Osteoblast (primary cell): ENCODE measurements around the gene CRADD. TPM values are rescaled to one million over a fixed set of nuclear protein-coding genes. Genes with fewer than 3 reads are reported as not detected.

ENCODE experiments used
- DNase-seq: peaks from one replicate; pipeline ENCODE4 v3.0.0; 2011; ENCODE audit warnings: low spot score, mixed read lengths; ENCODE audit not compliant: insufficient read length; ENCODE audit errors: missing footprints
- H2AFZ ChIP-seq: 2 replicates; pipeline ENCODE4 v1.6.0; 2011; ENCODE audit warnings: mild to moderate bottlenecking, low read length
- H3K27ac ChIP-seq: 2 replicates; pipeline ENCODE4 v1.5.1; 2011; ENCODE audit warnings: mild to moderate bottlenecking, low read depth, low read length, moderate library complexity
- H3K27me3 ChIP-seq: 2 replicates; pipeline ENCODE4 v1.6.0; 2012; ENCODE audit warnings: mild to moderate bottlenecking, control low read depth, inconsistent platforms, low read length, moderate library complexity; ENCODE audit not compliant: insufficient read depth
- H3K36me3 ChIP-seq: 2 replicates; pipeline ENCODE4 v1.5.1; 2011; ENCODE audit warnings: mild to moderate bottlenecking, low read length, control low read depth, moderate library complexity; ENCODE audit not compliant: insufficient read depth
- H3K4me1 ChIP-seq: 2 replicates; pipeline ENCODE4 v1.5.1; 2011; ENCODE audit warnings: mild to moderate bottlenecking, low read length, control low read depth, moderate library complexity; ENCODE audit not compliant: insufficient read depth
- H3K4me2 ChIP-seq: 2 replicates; pipeline ENCODE4 v1.6.0; 2011; ENCODE audit warnings: mild to moderate bottlenecking, low read length; ENCODE audit not compliant: insufficient read depth
- H3K4me3 ChIP-seq: fragments of 200-600 bp; sonication (generic); 3 replicates; pipeline ENCODE4 v1.5.1; 2012; ENCODE audit warnings: mild to moderate bottlenecking, low read length, inconsistent platforms; ENCODE audit not compliant: insufficient read depth
- H3K79me2 ChIP-seq: 2 replicates; pipeline ENCODE4 v1.6.0; 2012; ENCODE audit warnings: mild to moderate bottlenecking, low read length, control low read depth, inconsistent platforms; ENCODE audit not compliant: insufficient read depth
- H3K9me3 ChIP-seq: 2 replicates; pipeline ENCODE4 v1.5.1; 2011; ENCODE audit warnings: low read depth, low read length, control low read depth
- H4K20me1 ChIP-seq: 2 replicates; pipeline ENCODE4 v1.6.0; 2012; ENCODE audit warnings: mild to moderate bottlenecking, low read length, control low read depth; ENCODE audit not compliant: insufficient read depth
- total RNA-seq: library from RNA; depleted of rRNA; stranded (reverse); fragments of >200 nt; gene quantifications from 2 replicates; pipeline ENCODE4 v1.2.3, GENCODE V29; 2012
- TF ChIP-seq, protein P1 (sequence below): IDR thresholded peaks from 2 replicates; pipeline ENCODE4 v1.5.1; 2011; ENCODE audit warnings: mild to moderate bottlenecking, low read depth, low read length, moderate library complexity; ENCODE audit errors: extremely low read depth

The CRADD gene
- total RNA-seq, 1 donor: 15.6 TPM

DNA sequence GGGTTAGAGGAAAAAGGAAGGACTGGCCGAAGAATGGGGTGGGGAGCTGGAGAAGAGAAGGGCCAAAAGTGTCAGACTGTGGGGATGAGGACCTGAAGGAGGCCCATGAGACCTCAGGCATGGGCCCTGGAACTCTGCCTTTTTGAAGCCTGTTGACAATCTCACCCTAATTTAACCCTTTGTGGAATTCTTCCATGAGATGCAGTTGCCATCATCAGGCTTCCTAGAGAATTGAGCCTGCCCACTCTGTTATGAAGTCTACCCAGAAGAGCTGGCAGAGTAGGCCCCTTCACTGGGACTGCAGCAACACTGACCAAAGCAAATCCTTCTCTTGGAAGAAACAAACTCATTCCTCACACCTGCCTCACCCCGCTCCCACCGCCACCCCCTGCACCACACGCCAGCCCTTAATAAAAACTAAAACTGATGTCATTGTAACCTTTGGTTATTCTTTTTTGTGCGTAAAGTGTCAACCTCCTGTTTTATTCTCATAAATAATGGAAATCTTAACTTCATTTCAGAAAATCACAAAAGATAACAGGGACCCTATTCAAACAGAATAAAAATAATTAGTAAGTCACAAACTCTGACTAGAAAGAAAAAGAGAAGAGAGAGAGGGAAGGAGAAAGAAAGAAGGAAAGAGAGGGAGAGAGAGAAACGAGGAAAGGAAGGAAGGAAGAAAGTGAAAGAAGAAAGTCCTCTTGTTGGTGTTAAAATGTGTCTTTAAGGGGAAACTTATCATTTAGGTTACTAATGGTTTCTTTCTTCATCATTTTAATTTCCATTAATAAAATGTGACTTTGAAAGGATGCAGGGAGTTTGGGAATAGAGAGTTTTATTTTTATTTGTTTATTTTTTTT, 61.3 kb downstream of the CRADD start:
- DNase-seq: no peak
- peaks cover 32% of the 10 kb centered on the region for H3K4me1 ChIP-seq
- peak overlapping the region; percentile 65 for H2AFZ ChIP-seq
- H3K27me3 ChIP-seq: no peaks in the 10 kb centered on the region
- H3K36me3 ChIP-seq: no peaks in the 10 kb centered on the region
- H3K79me2 ChIP-seq: peaks cover 4% of the 10 kb centered on the region
- no peaks in the 10 kb centered on the region for H3K9me3 ChIP-seq
- peak overlapping the region; percentile 11 for H3K4me3 ChIP-seq
- H3K4me2 ChIP-seq: peak overlapping the region; percentile 95
- peak overlapping the region; percentile 90 for H3K27ac ChIP-seq
- no peaks in the 10 kb centered on the region for H4K20me1 ChIP-seq
- TF ChIP-seq, protein P1, sequence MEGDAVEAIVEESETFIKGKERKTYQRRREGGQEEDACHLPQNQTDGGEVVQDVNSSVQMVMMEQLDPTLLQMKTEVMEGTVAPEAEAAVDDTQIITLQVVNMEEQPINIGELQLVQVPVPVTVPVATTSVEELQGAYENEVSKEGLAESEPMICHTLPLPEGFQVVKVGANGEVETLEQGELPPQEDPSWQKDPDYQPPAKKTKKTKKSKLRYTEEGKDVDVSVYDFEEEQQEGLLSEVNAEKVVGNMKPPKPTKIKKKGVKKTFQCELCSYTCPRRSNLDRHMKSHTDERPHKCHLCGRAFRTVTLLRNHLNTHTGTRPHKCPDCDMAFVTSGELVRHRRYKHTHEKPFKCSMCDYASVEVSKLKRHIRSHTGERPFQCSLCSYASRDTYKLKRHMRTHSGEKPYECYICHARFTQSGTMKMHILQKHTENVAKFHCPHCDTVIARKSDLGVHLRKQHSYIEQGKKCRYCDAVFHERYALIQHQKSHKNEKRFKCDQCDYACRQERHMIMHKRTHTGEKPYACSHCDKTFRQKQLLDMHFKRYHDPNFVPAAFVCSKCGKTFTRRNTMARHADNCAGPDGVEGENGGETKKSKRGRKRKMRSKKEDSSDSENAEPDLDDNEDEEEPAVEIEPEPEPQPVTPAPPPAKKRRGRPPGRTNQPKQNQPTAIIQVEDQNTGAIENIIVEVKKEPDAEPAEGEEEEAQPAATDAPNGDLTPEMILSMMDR: no peak

DNA sequence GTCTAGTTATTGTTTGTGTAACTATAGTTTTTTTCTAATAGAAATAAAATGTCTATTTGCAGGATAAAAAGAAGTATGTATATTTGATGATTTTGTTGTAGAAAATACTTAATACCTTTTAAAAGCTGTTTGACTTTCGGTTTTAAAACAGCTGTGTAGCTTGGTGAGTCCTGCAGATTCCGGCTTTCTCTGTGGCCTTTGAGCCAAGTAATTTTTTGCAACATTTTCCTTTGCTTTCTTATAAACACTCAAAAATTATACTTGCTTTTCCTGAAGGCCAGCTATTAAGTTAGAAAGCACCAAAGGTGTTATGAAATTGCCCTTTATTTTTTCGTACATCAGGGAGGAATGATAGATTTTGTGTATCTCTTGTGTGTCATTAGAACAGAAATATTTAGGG, 63.6 kb downstream of the CRADD start:
- Histone ChIP-seq H2AFZ (peak overlapping the region; percentile 73), H3K79me2 (peaks cover 4% of the 10 kb centered on the region), H3K9me3 (no peaks in the 10 kb centered on the region), H3K36me3 (no peaks in the 10 kb centered on the region), H3K27me3 (no peaks in the 10 kb centered on the region), H3K4me3 (peak overlapping the region; percentile 77), H3K4me1 (peaks cover 35% of the 10 kb centered on the region), H3K27ac (peak overlapping the region; percentile 90), H3K4me2 (peak overlapping the region; percentile 95), H4K20me1 (no peaks in the 10 kb centered on the region)
- TF ChIP-seq, protein P1: no peak
- DNase-seq: peak; percentile 81

GRCh38 chr12:93741659-93742109, 64.5 kb downstream of the CRADD start:
- Histone ChIP-seq H3K27me3 (no peaks in the 10 kb centered on the region), H3K4me1 (peaks cover 35% of the 10 kb centered on the region), H3K9me3 (no peaks in the 10 kb centered on the region), H4K20me1 (no peaks in the 10 kb centered on the region), H3K36me3 (no peaks in the 10 kb centered on the region), H2AFZ (peak overlapping the region; percentile 73), H3K4me3 (peak overlapping the region; percentile 77), H3K27ac (peak overlapping the region; percentile 90), H3K79me2 (peaks cover 4% of the 10 kb centered on the region), H3K4me2 (peak overlapping the region; percentile 95)
- TF ChIP-seq, protein P1: no peak
- peak; percentile 73 for DNase-seq
